ENCODE measurements around the gene PROM2.

Gene PROM2

GRCh38 chr2:95281786-95282185 is 7.5 kb downstream of the PROM2 start:
- DNase-seq (ENCODE audit: extremely low read depth, low read depth): no peak

GRCh38 chr2:95282458-95282857 is 8.2 kb downstream of the PROM2 start:
- TF ChIP-seq CTCF (IDR thresholded peaks at IDR 0.05; ENCODE audit: low read depth, low read length): no peak
- DNase-seq (ENCODE audit: extremely low read depth, low read depth): no peak

More at GRCh38 chr2:95281786-95282185, 7.5 kb downstream of the PROM2 start:
- TF ChIP-seq CTCF (IDR thresholded peaks at IDR 0.05; ENCODE audit: low read depth, low read length): no peak

DNA sequence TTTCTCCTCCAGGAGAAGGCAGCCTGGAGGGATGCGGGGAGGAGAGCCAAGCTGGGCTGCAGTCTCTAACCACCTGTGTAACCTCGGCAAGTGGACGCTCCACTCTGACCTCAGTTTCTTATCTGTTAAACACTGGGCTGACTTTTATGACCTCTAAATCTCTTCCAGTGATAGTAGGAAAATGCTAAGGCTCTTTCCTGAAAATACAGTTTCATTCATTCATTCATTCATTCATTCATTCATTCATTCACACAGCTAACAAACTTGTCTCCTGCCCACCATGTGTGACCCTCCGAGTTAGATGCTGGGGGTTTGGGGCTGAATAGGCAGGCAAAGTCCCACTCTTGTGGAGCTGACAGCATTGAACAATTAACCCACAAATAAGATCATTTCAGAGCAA is 9.3 kb downstream of the PROM2 start:
- TF ChIP-seq CTCF (IDR thresholded peaks at IDR 0.05; ENCODE audit: low read depth, low read length): no peak

GRCh38 chr2:95284886-95285541 is 10.8 kb downstream of the PROM2 start:
- no peak for DNase-seq (ENCODE audit: extremely low read depth, low read depth)

More for the DNA sequence above, 9.3 kb downstream of the PROM2 start:
- DNase-seq (ENCODE audit: extremely low read depth, low read depth): no peak

DNA sequence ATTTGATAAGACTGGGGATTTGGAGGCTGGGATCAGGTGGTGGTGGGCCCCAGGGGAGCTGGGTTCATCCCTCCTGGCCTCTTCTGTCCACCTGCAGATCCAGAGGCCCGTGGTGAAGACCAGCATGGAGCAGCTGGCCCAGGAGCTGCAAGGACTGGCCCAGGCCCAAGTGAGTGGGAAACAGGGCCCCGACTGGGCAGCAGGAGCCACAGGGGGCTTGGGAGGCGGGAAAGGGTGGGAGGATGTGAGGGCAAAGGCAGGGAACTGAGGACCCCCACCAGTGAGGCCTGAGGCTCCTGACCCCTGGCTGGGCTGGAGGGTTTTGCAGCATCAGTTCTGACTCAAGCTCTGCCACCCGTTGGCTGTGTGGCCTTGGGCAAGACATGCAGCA is 11.3 kb downstream of the PROM2 start:
- TF ChIP-seq CTCF (IDR thresholded peaks at IDR 0.05; ENCODE audit: low read depth, low read length): no peak

More at GRCh38 chr2:95284886-95285541, 10.8 kb downstream of the PROM2 start:
- no peak for TF ChIP-seq CTCF (IDR thresholded peaks at IDR 0.05; ENCODE audit: low read depth, low read length)

DNA sequence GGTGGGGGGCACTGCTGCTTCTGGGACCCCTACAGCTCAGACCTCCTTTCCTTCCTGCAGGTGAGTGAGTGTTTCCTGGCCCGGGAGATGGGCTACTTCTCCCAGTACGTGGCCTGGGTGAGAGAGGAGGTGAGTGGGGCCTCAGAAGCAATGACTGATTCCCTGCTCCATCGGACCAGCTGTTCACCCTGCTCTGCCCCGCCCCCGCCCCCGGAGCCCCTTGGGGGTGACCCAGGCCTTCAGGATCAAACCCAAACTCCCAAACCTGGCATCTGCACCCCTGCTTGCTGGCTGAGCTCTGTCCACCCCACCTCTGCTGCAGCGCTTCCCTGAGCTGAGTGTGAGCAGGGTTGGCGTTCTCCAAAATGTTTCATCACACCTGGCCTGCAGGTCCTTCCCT is 13.1 kb downstream of the PROM2 start:
- no peak for DNase-seq (ENCODE audit: extremely low read depth, low read depth)
- no peak for TF ChIP-seq CTCF (IDR thresholded peaks at IDR 0.05; ENCODE audit: low read depth, low read length)

More for the DNA sequence above, 11.3 kb downstream of the PROM2 start:
- DNase-seq (ENCODE audit: extremely low read depth, low read depth): no peak

DNA sequence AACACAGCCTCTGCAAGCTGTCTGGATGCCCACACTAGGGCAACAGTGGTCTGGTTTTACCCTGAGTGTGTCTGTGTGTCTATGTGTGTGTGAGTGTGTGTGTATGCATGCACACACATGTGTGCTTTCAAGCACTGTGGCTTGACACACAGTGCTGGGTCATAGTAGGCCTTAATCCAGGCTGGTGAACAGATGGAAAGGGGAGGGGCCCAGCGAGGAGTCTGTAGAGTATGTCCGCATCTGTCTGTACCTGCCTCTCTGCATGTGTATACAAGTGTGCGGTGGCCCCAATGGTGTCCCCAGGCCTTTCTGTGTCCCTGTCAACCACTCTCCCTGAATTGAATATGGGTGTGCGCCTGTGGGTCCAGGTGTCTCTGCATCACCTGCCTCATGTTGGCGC is 13.6 kb downstream of the PROM2 start:
- DNase-seq (ENCODE audit: extremely low read depth, low read depth): no peak
- TF ChIP-seq CTCF (IDR thresholded peaks at IDR 0.05; ENCODE audit: low read depth, low read length): no peak
